HK-2 (cell line): ENCODE data around the gene ROBO1.

Experiments
- DNase-seq: peaks from one replicate; pipeline ENCODE4 v3.0.0-alpha.2; 2018; ENCODE audit not compliant: unreplicated experiment

ROBO1 gene

GRCh38 chr3:79670178-79670577, 97.6 kb downstream of the ROBO1 start:
- DNase-seq, result no peak

- DNase-seq, result no peak
These were observed 103.3 kb downstream of the ROBO1 start for GRCh38 chr3:79664455-79664854.

- DNase-seq, result no peak
These were observed 105.9 kb downstream of the ROBO1 start for GRCh38 chr3:79661896-79662295.

- no peak for DNase-seq
These were observed 110.7 kb downstream of the ROBO1 start for GRCh38 chr3:79657076-79657475.

- no peak for DNase-seq
These were observed 113.8 kb downstream of the ROBO1 start for GRCh38 chr3:79654019-79654418.

GRCh38 chr3:79653266-79653830, 114.5 kb downstream of the ROBO1 start:
- DNase-seq, result no peak

GRCh38 chr3:79651536-79652065, 116.2 kb downstream of the ROBO1 start:
- DNase-seq, result peak; percentile 3

GRCh38 chr3:79639855-79640254, 127.9 kb downstream of the ROBO1 start:
- DNase-seq, result no peak

GRCh38 chr3:79636372-79636771, 131.4 kb downstream of the ROBO1 start:
- no peak for DNase-seq

- no peak for DNase-seq
These were observed 135.0 kb downstream of the ROBO1 start for GRCh38 chr3:79632842-79633241.

- peak; percentile 69 for DNase-seq
These were observed 148.9 kb downstream of the ROBO1 start for GRCh38 chr3:79618883-79619282.

GRCh38 chr3:79606414-79606813, 161.4 kb downstream of the ROBO1 start:
- DNase-seq, result no peak

GRCh38 chr3:79604681-79605080, 163.1 kb downstream of the ROBO1 start:
- no peak for DNase-seq

GRCh38 chr3:79602385-79602784, 165.4 kb downstream of the ROBO1 start:
- DNase-seq, result no peak

GRCh38 chr3:79598594-79598993, 169.2 kb downstream of the ROBO1 start:
- DNase-seq, result no peak

- DNase-seq, result no peak
These were observed 170.1 kb downstream of the ROBO1 start for GRCh38 chr3:79597709-79598108.

GRCh38 chr3:79587150-79587549, 180.6 kb downstream of the ROBO1 start:
- no peak for DNase-seq

GRCh38 chr3:79586232-79586631, 181.6 kb downstream of the ROBO1 start:
- no peak for DNase-seq

GRCh38 chr3:79572930-79573329, 194.9 kb downstream of the ROBO1 start:
- no peak for DNase-seq

GRCh38 chr3:79568938-79569337, 198.9 kb downstream of the ROBO1 start:
- no peak for DNase-seq

- DNase-seq, result no peak
These were observed 203.6 kb downstream of the ROBO1 start for GRCh38 chr3:79564192-79564591.

- no peak for DNase-seq
These were observed 207.1 kb downstream of the ROBO1 start for GRCh38 chr3:79560698-79561097.

- no peak for DNase-seq
These were observed 208.9 kb downstream of the ROBO1 start for GRCh38 chr3:79558943-79559342.

- no peak for DNase-seq
These were observed 212.1 kb downstream of the ROBO1 start for GRCh38 chr3:79555655-79556054.
